GM19467 (cell line): ENCODE results near the gene FMO4.
A peak's percentile ranks its signal among the peaks of the same experiment; 100 is the strongest.
"Not testable (repeated sequence)": the region's sequence is repeated elsewhere in the genome, so short reads cannot be mapped to it uniquely, and the experiment has no call there.

Source experiments
- ATAC-seq: cut with Tn5 transposase; IDR thresholded peaks from one replicate; pipeline ENCODE4 v1.9.1; 2021; ENCODE audit warnings: mild to moderate bottlenecking, moderate library complexity; ENCODE audit not compliant: unreplicated experiment

The FMO4 gene, protein sequence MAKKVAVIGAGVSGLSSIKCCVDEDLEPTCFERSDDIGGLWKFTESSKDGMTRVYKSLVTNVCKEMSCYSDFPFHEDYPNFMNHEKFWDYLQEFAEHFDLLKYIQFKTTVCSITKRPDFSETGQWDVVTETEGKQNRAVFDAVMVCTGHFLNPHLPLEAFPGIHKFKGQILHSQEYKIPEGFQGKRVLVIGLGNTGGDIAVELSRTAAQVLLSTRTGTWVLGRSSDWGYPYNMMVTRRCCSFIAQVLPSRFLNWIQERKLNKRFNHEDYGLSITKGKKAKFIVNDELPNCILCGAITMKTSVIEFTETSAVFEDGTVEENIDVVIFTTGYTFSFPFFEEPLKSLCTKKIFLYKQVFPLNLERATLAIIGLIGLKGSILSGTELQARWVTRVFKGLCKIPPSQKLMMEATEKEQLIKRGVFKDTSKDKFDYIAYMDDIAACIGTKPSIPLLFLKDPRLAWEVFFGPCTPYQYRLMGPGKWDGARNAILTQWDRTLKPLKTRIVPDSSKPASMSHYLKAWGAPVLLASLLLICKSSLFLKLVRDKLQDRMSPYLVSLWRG

DNA sequence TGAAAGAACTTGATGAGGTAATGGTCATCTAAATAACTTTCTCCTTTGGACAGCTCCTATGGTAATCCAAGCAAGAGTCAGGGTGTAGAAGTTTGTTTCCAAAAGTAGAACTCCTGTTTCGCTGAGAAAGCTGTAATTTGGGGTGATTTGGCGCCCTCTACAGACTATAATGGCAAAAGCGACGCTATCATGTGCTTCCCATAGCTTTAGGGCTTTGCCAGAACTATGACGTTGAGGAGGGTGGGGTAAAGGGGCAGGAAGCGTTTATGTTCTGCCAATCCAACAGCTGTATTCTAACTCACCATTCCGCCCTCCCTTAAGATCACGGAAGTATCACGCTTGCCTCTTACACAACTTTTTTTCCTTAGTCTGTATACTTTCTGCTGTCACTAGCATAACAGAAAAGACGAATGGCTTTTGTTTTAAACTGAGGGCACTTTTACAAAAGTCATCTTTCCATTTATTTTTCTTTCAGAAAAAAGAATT, at the start of gene FMO4:
TSS of gene FMO4 (plus strand) at position 349 of the 486 bp plus-strand sequence. CDS start 5,643 bp downstream, outside the sequence.
- peak; percentile 100 for ATAC-seq

DNA sequence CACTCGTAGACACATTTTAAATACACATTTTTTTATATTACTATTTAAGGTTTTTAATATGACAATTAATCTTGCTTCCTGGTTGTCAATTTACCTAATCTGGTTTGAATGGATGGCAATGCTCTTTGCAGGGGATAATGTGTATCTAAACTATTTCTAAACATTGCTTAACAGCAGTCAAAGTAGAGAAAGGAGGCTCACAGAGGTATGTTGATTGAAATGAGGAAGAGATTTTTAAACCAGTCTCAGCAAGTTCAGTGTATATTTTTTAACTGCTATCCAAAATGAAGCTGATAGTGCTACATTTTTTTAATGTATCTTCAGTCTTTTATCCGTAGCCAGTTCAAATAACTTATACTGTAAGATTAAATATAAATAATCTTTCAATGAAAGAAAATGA, 48.3 kb upstream of the FMO4 start:
- ATAC-seq, result no peak

DNA sequence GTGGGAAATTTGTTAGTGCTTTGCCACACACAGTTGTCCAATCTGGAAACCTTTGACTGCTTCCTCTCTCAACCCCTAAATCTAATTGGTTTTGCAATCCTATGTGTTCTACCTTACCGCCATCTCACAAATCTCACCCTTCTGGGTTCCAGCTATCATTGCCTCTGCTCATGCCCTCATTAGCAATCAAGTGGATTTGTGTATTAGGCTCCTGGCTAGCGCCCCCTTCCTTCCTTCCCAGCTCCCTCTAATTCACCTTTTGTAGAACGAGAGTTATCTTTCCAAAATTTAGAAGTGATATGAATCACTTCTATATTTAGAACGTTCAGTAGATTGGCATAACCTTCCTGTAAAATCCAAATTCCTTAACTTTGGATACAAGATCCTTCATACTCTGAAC, 47.1 kb upstream of the FMO4 start:
- no peak for ATAC-seq

DNA sequence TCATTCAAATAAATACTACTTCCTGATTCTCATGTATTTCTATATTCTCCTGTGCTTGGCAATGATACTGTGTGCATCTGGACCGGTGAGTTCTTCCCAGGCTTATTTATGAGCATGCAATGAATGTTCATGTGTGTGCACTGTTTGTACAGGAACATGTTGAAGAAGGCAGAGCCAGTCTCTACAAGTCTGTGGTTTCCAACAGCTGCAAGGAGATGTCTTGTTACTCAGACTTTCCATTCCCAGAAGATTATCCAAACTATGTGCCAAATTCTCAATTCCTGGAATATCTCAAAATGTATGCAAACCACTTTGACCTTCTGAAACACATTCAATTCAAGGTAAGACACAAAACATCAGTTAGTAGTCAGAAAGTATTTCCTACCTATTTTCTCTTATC, 46.6 kb upstream of the FMO4 start:
- ATAC-seq, result no peak

DNA sequence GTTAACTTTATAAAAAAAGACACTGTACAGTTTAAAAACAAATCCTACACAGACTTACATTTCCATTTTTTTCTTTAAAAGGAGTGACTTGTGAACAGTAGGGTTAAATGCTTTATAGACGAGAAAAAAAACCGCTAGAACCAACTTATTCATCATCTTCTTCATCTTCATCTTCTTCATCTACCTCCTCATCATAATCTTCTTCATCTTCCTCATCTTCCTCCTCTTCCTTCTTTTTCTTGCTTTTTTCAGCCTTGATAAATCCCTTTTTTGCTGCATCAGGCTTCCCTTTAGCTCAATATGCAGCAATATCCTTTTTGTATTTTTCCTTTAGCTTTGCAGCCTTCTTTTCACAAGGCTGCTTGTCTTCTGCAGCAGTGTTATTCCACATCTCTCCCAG, 43.2 kb upstream of the FMO4 start:
- no peak for ATAC-seq

DNA sequence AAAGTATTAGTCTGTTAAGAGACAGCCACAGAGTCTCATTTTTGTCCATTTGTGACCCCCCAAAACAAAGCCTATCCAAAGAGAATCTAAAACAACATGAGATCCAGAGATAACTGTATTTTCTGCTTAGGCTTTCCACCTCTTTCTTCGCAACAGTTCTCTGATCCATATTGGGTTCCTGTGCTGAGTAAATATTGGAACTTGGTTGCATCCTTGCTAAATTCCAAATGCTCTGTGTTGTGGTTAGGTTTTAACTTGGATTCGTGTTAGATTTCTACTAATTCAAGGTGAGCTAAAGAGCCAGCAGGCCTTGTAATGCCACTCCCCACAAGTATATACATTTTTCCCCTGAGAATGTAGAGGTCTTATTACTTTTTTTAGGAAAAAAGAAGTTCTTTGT, 36.4 kb upstream of the FMO4 start:
- no peak for ATAC-seq

DNA sequence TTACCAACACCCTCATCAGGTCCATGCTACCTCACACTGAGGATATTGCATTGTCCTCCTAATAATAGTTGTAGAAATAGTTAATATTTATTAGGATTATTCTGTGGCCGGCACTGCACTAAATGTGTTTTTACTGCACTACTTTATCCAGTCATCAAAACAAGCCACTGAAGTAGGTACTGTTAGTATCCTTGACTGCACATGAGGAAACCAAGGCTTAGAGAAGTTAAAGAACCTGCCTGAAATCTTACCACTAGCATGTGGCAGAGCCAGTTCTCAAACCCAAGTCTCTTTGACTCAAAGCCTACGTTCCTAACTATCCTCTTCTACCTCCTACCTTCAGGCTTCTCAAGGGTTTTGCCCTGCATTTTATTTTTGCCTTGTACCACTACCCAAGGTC, 34.7 kb upstream of the FMO4 start:
- ATAC-seq, result no peak

DNA sequence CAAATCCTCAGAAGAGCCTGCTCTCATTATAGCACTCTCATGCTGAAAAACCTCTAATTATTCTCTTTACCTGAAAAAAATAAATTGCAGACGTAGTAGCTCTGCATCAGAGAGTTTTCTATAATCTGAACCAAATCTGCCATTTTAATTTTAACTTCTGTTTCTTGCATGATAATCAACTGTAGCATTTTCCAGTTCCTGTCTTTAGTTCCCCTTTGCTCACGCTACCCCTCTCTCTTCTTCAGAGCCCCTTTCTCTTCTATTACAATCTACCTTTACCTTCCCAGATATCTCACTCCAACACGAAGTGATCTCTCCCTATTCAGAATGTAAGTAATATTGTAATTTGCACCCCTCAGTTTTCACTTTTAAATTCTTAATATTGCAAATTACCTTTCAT, 34.3 kb upstream of the FMO4 start:
- ATAC-seq, result no peak

DNA sequence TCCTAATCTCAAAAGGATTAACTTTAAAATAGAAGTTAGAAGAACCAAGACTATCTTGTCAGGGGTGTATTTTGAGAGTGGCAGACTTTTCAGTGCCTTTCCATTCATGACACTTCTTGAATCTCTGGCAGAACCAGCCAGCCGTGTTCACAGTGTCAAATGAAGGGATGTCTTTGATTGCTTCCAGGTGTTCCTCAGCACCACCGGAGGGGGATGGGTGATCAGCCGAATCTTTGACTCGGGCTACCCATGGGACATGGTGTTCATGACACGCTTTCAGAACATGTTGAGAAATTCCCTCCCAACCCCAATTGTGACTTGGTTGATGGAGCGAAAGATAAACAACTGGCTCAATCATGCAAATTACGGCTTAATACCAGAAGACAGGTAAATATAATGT, 33.4 kb upstream of the FMO4 start:
- no peak for ATAC-seq

DNA sequence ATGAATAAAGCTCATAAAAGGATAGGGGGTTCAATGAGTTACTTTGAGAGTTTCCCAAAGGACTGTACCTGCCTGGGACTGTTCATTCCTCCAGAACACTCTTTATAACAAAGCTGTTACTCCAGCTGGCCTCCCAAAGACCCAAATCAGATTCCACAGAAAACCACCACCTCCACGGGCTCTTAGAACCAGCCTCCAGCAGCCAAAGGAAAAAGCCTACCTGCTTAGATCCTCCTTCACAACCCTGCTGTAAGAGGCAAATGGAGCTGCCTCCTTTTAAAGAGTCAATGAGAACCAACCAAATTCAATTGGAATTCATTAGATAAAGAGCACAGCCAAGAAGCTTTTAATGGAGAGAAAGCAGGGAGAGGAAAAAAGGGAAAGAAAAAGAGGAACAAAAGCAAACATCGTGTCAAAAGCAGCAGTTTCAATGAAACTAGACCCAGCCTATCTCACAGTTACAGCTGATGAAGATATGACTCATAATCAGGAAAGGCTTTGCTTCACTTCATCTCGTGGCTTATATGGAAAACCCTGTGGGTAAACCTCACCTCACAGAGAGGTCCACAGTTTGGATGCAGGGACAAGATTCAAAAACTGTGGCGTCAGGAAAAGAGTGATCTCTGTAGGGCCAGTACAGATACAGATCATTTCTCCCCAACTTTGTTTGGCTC, 27.8 kb upstream of the FMO4 start:
- ATAC-seq, result no peak

DNA sequence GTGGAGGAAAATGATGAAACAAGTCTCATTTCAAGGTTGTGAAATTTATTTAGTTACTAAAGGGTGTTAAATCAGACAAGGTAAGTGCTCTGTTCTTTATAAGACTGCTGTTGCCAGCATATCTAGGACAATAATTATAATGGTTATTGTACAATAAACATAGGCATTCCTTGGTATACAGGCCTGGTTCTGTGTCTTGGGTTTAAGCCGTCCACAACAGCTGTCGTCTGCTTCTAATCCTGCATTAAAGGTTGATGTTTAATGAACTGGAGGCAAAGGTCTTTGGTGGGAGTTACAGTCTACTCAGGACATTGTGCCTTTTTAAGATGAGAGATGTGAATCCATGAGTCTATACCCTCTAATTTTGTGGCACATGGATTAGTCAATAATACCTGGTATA, 23.4 kb upstream of the FMO4 start:
- no peak for ATAC-seq

DNA sequence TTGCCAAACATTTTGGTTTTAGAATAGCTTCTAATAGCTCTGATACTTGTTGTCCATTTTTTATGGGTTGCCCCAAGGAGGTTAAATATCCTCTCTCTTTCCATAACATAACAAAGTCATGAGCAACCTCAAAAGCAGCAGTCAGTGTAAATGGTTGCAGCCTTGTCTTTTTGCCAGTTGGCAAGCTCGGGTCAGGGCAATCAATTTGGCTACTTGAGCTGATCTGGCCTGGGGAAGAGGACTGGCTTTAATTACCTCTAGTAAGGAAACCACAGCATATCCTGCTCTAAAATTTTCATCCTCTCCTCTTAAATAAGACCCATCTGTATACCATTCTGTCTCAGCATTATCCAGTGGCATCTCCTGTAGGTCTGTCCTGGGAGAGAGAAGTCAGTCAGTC, 21.2 kb upstream of the FMO4 start:
- ATAC-seq, result no peak

DNA sequence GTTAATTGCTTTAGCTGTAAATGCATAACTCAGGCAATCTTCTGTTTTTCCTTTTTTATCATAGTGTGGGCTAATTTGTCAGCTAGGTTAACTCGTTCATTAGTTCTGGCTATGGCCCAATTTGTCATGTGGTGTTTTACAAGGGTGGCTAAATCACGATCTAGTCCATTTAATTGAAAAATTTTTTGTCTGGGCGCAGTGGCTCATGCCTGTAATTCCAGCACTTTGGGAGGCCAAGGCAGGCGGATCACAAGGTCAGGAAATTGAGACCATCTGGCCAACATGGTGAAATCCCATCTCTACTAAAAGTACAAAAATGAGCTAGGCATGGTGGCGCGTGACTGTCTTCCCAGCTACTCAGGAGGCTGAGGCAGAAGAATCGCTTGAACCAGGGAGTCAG, 18.6 kb upstream of the FMO4 start:
- ATAC-seq, result not testable (repeated sequence)

DNA sequence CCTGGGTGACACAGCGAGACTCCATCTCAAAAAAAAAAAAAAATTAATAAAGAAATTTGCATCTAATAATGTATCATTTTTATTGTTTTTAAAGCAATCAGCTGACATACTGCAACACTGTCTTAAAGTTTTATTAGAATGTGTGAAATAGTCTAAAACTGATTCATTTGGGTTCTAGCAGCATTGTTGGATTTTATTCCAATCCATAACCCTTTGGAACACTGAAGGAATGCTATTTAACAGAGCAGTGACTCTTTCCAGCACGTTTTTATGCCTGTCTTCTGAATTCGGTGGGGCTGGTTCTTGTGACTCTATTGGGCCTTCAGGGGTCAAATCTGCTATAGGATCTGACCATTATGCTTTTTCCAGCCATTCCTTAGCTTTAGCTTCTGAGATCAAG, 18.2 kb upstream of the FMO4 start:
- no peak for ATAC-seq

DNA sequence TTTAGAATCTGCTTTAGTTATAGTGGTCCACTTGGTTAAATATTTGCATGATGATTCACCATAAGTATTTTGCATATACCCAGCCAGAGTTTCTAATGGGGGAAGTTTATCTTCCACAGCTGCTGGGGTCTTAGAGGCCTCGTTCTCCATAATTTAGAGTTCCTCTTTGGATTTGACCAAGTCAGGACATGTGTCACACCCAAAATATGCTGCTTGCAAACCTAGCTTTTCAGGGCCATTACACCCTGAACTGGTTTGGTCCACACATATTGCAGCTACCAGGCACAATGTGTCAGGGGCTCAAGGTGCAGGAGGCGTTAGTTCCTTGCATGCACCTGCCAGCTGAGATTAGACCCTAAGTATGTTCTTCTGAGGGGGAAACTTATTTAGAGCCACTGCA, 17.1 kb upstream of the FMO4 start:
- ATAC-seq, result no peak

DNA sequence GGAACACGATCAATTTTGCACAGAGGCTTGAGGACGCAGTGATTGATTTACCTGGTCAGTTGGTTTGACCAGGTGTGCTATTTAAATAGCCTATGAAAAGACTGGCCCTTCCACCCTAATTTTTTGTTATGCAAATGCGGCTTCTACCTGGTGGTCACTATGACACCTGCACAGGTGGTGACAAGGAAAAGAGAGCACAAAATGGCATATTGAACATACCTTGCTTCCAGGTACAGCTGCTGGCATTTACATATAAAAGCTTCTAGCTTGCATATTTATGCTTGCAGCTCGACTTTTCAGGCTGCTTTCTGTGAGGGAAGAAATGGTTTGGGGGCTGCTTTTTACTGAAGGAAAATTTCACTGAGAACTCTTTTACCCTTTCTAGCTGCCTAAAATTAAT, 15.3 kb upstream of the FMO4 start:
- ATAC-seq, result no peak

DNA sequence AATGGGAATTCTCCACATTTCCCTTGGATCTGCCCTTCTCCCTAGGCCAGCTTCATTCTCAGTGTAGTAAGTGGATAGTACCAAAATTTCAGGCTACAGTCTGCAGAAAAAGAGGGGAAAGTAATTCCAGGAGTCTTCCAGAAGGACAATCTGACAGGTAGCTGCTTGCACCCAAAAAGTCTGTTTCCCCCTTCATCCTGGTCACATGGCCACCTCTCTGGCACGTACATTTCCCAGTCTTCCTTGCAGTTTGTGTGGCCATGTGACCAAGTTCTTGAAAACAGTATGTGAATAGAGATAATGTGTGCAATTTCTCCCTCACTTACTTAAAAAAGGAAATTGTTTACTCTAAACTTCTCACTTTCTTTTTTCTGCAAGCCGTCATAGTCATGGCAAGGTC, 14.6 kb upstream of the FMO4 start:
- ATAC-seq, result no peak

DNA sequence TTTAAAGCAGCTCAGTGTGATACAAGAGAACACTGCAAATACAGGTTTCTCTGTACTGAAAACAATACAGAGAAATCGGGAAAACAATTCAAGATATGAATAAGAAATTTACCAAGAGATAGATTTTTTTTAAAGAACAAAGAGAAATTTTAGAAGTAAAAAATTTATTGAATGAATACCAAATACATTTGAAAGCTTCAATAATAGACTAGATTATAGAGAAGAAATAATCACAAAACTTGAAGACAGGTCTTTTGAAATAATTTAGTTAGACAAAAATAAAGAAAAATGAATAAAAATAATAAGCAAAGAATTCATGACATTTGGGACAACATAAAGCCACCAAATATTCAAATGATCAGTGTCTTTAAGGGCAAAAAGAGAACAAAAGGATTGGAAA, 13.6 kb upstream of the FMO4 start:
- ATAC-seq, result no peak

DNA sequence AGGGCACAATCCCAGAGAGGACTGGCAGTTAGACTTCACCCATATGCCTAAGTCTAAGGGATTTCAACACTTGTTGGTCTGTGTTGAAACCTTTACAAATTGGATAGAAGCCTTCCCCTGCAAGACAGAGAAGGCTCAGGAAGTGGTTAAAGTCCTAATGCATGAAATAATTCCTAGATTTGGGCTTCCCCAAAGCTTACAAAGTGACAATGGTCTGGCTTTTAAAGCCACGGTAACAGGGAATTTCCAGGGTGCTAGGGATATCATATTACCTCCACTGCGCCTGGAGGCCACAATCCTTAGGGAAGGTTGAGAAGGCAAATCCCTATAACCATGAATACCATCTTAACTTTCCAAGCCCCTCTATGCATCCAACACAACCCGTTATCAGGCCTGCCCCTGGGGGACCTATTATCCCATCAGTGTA, 3.3 kb upstream of the FMO4 start:
- ATAC-seq, result no peak

DNA sequence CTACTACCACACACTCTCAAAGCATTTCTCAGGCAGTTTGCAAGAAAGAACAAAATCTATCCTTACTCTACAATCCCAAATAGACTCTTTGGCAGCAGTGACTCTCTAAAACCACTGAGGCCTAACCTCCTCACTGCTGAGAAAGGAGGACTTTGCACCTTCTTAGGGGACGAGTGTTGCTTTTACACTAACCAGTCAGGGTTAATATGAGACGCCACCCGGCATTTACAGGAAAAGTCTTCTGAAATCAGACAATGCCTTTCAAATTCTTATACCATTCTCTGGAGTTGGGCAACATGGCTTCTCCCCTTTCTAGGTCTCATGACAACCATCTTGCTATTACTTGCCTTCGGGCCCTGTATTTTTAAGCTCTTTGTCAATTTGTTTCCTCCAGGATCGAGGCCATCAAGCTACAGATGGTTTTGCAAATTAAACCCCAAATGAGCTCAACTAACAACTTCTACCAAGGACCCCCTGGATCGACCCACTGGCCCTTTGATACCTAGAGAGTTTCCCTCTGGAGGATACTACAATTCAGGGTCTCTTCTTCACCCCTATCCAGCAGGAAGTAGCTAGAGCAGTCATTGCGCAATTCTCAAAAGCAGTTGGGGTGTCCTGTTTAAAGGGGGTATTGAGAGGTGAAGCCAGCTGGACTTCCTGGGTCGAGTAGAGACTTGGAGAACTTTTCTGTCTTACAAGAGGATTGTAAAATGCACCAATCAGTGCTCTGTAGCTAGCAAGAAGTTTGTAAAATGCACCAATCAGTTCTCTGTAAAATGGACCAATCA, 2.0 kb upstream of the FMO4 start:
- no peak for ATAC-seq

DNA sequence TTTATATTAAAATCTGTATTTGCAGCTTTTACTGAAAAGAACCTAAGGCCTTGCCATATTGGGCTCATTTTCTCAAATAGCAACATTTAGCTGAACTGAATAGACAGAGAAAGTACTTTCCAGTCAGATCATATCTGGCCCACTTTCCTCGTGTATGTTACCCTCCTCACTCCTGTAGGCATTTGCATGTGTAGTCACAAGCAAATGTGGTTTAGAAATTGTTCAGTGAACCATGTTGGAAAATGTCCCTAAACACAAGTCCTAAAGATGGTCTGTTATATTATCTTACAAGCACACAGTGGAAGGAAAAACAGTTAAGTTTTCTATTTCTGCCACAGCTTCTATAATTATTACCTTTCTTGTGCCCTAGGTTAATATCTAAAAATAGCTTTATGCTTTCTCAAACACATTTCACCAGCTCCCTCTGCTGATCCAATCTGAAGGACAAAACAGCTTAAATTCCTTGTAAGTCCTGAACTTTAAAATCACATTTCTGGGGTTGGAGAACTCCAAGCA, 606 bp upstream of the FMO4 start:
- ATAC-seq, result peak; percentile 33
